HEK293 (cell line): ENCODE data around the gene SFT2D2.

Experiments used
- KLF1 ChIP-seq: fragments of 450-650 bp; formaldehyde crosslinking; IDR thresholded peaks from 2 replicates; pipeline ENCODE4 v1.5.1; 2016; ENCODE audit warnings: missing biosample characterization, missing genetic modification characterization
- KLF16 ChIP-seq: fragments of 450-650 bp; formaldehyde crosslinking; IDR thresholded peaks from 2 replicates; pipeline ENCODE4 v1.5.1; 2017; ENCODE audit warnings: missing biosample characterization, missing genetic modification characterization
- WT1 ChIP-seq: fragments of 450-650 bp; formaldehyde crosslinking; IDR thresholded peaks from 2 replicates; pipeline ENCODE4 v1.5.1; 2016; ENCODE audit warnings: missing biosample characterization, missing genetic modification characterization
- ZNF175 ChIP-seq: fragments of 450-650 bp; formaldehyde crosslinking; IDR thresholded peaks from 2 replicates; pipeline ENCODE4 v1.5.1; 2016; ENCODE audit warnings: missing biosample characterization, missing genetic modification characterization
- ZNF274 ChIP-seq, 2 experiments: fragments of 200-500 bp in 1 of 2; fragments of 450-650 bp in 1 of 2; sonication (Bioruptor generic) in 1 of 2; formaldehyde crosslinking in 1 of 2; IDR thresholded peaks; 2 replicates each; pipeline versions ENCODE4 v1.5.1 to v1.6.1; 2014 to 2016; ENCODE audit warnings: borderline replicate concordance in 1 of 2, inconsistent platforms in 1 of 2, low read length in 1 of 2, missing biosample characterization in 1 of 2, missing genetic modification characterization in 1 of 2
- ZNF768 ChIP-seq: fragments of 450-650 bp; formaldehyde crosslinking; IDR thresholded peaks from 2 replicates; pipeline ENCODE4 v1.5.1; 2018; ENCODE audit warnings: missing biosample characterization, mild to moderate bottlenecking, missing genetic modification characterization
- TF ChIP-seq, protein P1 (sequence below): fragments of 450-650 bp; formaldehyde crosslinking; IDR thresholded peaks from 2 replicates; pipeline ENCODE4 v1.5.1; 2016; ENCODE audit warnings: missing biosample characterization, missing genetic modification characterization
- TF ChIP-seq, protein P2 (sequence below): fragments of 450-650 bp; formaldehyde crosslinking; IDR thresholded peaks from 2 replicates; pipeline ENCODE4 v1.5.1; 2016; ENCODE audit warnings: missing biosample characterization, missing genetic modification characterization

DNA sequence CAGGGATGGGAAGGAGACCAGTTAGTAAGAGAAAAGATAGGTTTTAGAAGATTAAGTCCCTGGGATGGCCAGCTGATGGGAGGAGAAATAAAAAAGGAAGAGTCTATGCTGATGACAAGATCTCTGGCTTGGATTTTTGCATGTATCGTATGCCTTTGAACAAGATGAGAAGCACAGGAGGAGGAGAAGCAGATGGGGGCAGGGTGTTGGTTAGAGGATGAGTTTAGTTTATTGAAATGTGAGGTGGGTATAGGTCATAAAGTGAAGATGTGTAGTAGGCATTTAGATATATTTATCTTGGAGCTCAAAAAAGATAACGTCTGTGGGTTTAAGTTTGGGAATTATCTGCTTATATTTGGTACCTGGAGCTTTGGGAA, 45.7 kb upstream of the SFT2D2 start:
- no peak for TF ChIP-seq ZNF175 (tag by site-specific recombination)
- TF ChIP-seq, protein P1, sequence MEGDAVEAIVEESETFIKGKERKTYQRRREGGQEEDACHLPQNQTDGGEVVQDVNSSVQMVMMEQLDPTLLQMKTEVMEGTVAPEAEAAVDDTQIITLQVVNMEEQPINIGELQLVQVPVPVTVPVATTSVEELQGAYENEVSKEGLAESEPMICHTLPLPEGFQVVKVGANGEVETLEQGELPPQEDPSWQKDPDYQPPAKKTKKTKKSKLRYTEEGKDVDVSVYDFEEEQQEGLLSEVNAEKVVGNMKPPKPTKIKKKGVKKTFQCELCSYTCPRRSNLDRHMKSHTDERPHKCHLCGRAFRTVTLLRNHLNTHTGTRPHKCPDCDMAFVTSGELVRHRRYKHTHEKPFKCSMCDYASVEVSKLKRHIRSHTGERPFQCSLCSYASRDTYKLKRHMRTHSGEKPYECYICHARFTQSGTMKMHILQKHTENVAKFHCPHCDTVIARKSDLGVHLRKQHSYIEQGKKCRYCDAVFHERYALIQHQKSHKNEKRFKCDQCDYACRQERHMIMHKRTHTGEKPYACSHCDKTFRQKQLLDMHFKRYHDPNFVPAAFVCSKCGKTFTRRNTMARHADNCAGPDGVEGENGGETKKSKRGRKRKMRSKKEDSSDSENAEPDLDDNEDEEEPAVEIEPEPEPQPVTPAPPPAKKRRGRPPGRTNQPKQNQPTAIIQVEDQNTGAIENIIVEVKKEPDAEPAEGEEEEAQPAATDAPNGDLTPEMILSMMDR (tag by site-specific recombination): no peak
- TF ChIP-seq, protein P2, sequence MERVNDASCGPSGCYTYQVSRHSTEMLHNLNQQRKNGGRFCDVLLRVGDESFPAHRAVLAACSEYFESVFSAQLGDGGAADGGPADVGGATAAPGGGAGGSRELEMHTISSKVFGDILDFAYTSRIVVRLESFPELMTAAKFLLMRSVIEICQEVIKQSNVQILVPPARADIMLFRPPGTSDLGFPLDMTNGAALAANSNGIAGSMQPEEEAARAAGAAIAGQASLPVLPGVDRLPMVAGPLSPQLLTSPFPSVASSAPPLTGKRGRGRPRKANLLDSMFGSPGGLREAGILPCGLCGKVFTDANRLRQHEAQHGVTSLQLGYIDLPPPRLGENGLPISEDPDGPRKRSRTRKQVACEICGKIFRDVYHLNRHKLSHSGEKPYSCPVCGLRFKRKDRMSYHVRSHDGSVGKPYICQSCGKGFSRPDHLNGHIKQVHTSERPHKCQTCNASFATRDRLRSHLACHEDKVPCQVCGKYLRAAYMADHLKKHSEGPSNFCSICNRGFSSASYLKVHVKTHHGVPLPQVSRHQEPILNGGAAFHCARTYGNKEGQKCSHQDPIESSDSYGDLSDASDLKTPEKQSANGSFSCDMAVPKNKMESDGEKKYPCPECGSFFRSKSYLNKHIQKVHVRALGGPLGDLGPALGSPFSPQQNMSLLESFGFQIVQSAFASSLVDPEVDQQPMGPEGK: no peak
- no peak for TF ChIP-seq WT1
- TF ChIP-seq KLF16: no peak
- TF ChIP-seq ZNF274 (IDR thresholded peaks at IDR 0.05; ENCODE audit: low read length): no peak
- TF ChIP-seq ZNF274 (tag by site-specific recombination; IDR thresholded peaks at IDR 0.05; ENCODE audit: borderline replicate concordance): no peak
- TF ChIP-seq KLF1 (tag by site-specific recombination): no peak
- no peak for TF ChIP-seq ZNF768 (tag by site-specific recombination)
